ENCODE measurements around the gene GRIA3.
A peak's percentile ranks its signal among the peaks of the same experiment; 100 is the strongest.

The GRIA3 gene

GRCh38 chrX:123185721-123186120 is 1.6 kb downstream of the GRIA3 start:
- Histone ChIP-seq H3K27me3 (ENCODE audit: insufficient read depth, low read depth, severe bottlenecking) (peaks cover 41% of the 10 kb centered on the region), H3K4me3 (ENCODE audit: low read depth, low read length) (no peak overlapping the region), H3K36me3 (no peaks in the 10 kb centered on the region), H3K9me3 (ENCODE audit: severe bottlenecking) (no peaks in the 10 kb centered on the region), H3K27ac (no peak overlapping the region)
- DNase-seq, result no peak
- no peak for TF ChIP-seq CTCF (IDR thresholded peaks at IDR 0.05; ENCODE audit: low read depth, low read length)

GRCh38 chrX:123186801-123187200 is 2.7 kb downstream of the GRIA3 start:
- H3K27ac ChIP-seq, result no peak overlapping the region
- peaks cover 48% of the 10 kb centered on the region for H3K27me3 ChIP-seq (ENCODE audit: insufficient read depth, low read depth, severe bottlenecking)
- TF ChIP-seq CTCF (IDR thresholded peaks at IDR 0.05; ENCODE audit: low read depth, low read length), result no peak
- no peak for DNase-seq
- H3K36me3 ChIP-seq, result no peaks in the 10 kb centered on the region
- H3K4me3 ChIP-seq (ENCODE audit: low read depth, low read length), result no peak overlapping the region
- H3K9me3 ChIP-seq (ENCODE audit: severe bottlenecking), result no peaks in the 10 kb centered on the region

GRCh38 chrX:123188081-123188480 is 4.0 kb downstream of the GRIA3 start:
- Histone ChIP-seq H3K27me3 (ENCODE audit: insufficient read depth, low read depth, severe bottlenecking) (peaks cover 46% of the 10 kb centered on the region), H3K4me3 (ENCODE audit: low read depth, low read length) (no peak overlapping the region), H3K36me3 (no peaks in the 10 kb centered on the region), H3K9me3 (ENCODE audit: severe bottlenecking) (no peaks in the 10 kb centered on the region), H3K27ac (no peak overlapping the region)
- no peak for TF ChIP-seq CTCF (IDR thresholded peaks at IDR 0.05; ENCODE audit: low read depth, low read length)
- DNase-seq, result no peak

- no peak for TF ChIP-seq CTCF (IDR thresholded peaks at IDR 0.05; ENCODE audit: low read depth, low read length)
- no peak overlapping the region for H3K4me3 ChIP-seq (ENCODE audit: low read depth, low read length)
- peaks cover 38% of the 10 kb centered on the region for H3K27me3 ChIP-seq (ENCODE audit: insufficient read depth, low read depth, severe bottlenecking)
- no peaks in the 10 kb centered on the region for H3K36me3 ChIP-seq
- H3K9me3 ChIP-seq (ENCODE audit: severe bottlenecking), result no peaks in the 10 kb centered on the region
- no peak for DNase-seq
- no peak overlapping the region for H3K27ac ChIP-seq
Observed at GRCh38 chrX:123189338-123189737, 5.3 kb downstream of the GRIA3 start.

GRCh38 chrX:123190096-123190495 is 6.0 kb downstream of the GRIA3 start:
- no peak for TF ChIP-seq CTCF (IDR thresholded peaks at IDR 0.05; ENCODE audit: low read depth, low read length)
- Histone ChIP-seq H3K27me3 (ENCODE audit: insufficient read depth, low read depth, severe bottlenecking) (peaks cover 33% of the 10 kb centered on the region), H3K4me3 (ENCODE audit: low read depth, low read length) (no peak overlapping the region), H3K9me3 (ENCODE audit: severe bottlenecking) (no peaks in the 10 kb centered on the region), H3K27ac (no peak overlapping the region), H3K36me3 (no peaks in the 10 kb centered on the region)
- peak; percentile 16 for DNase-seq

GRCh38 chrX:123193101-123193500 is 9.0 kb downstream of the GRIA3 start:
- Histone ChIP-seq H3K4me3 (ENCODE audit: low read depth, low read length) (no peak overlapping the region), H3K27me3 (ENCODE audit: insufficient read depth, low read depth, severe bottlenecking) (peaks cover 10% of the 10 kb centered on the region), H3K36me3 (no peaks in the 10 kb centered on the region), H3K9me3 (ENCODE audit: severe bottlenecking) (no peaks in the 10 kb centered on the region), H3K27ac (no peak overlapping the region)
- no peak for TF ChIP-seq CTCF (IDR thresholded peaks at IDR 0.05; ENCODE audit: low read depth, low read length)
- no peak for DNase-seq

All from WERI-Rb-1 (cell line).